GM19395 (cell line): ENCODE data around the gene FBXO24.
"Not testable (repeated sequence)": the region's sequence is repeated elsewhere in the genome, so short reads cannot be mapped to it uniquely, and the experiment has no call there.

Source experiments
- ATAC-seq: cut with Tn5 transposase; IDR thresholded peaks from one replicate; pipeline ENCODE4 v1.9.1; 2021; ENCODE audit warnings: mild to moderate bottlenecking, moderate library complexity; ENCODE audit not compliant: unreplicated experiment

The FBXO24 gene

GRCh38 chr7:100586266-100587025 lies at the start of gene FBXO24:
FBXO24 (plus strand) TSS chr7:100586328; CDS start chr7:100586626, 298 bp downstream.
- peak; percentile 90 for ATAC-seq

GRCh38 chr7:100536695-100537094 lies 49.4 kb upstream of the FBXO24 start:
- not testable (repeated sequence) for ATAC-seq

- ATAC-seq, result no peak
Observed at GRCh38 chr7:100538348-100538653, 47.8 kb upstream of the FBXO24 start.

- peak; percentile 93 for ATAC-seq
Observed at GRCh38 chr7:100538654-100539435, 47.3 kb upstream of the FBXO24 start, which contains the start of gene AGFG2. AGFG2 (plus strand) TSS chr7:100539203; CDS start chr7:100539347, 144 bp downstream.

GRCh38 chr7:100539436-100540006 lies 46.6 kb upstream of the FBXO24 start:
- no peak for ATAC-seq

- ATAC-seq, result no peak
Observed at GRCh38 chr7:100540073-100540723, 45.9 kb upstream of the FBXO24 start.

GRCh38 chr7:100541309-100541708 lies 44.8 kb upstream of the FBXO24 start:
- ATAC-seq, result not testable (repeated sequence)

- no peak for ATAC-seq
Observed at GRCh38 chr7:100543586-100543985, 42.5 kb upstream of the FBXO24 start.

GRCh38 chr7:100544386-100544785 lies 41.7 kb upstream of the FBXO24 start:
- no peak for ATAC-seq

- no peak for ATAC-seq
Observed at GRCh38 chr7:100544967-100545359, 41.2 kb upstream of the FBXO24 start.

- ATAC-seq, result peak; percentile 53
Observed at GRCh38 chr7:100545360-100546128, 40.6 kb upstream of the FBXO24 start.

- ATAC-seq, result peak; percentile 42
Observed at GRCh38 chr7:100546129-100546925, 39.8 kb upstream of the FBXO24 start.

- ATAC-seq, result no peak
Observed at GRCh38 chr7:100546926-100547800, 39.0 kb upstream of the FBXO24 start.

GRCh38 chr7:100547872-100548271 lies 38.3 kb upstream of the FBXO24 start:
- no peak for ATAC-seq

GRCh38 chr7:100548446-100548845 lies 37.7 kb upstream of the FBXO24 start:
- ATAC-seq, result not testable (repeated sequence)

- no peak for ATAC-seq
Observed at GRCh38 chr7:100552532-100552931, 33.6 kb upstream of the FBXO24 start.

- no peak for ATAC-seq
Observed at GRCh38 chr7:100553032-100553431, 33.1 kb upstream of the FBXO24 start.

GRCh38 chr7:100555701-100556100 lies 30.4 kb upstream of the FBXO24 start:
- ATAC-seq, result no peak

GRCh38 chr7:100556541-100556940 lies 29.6 kb upstream of the FBXO24 start:
- ATAC-seq, result no peak
